Inflammatory macrophage (primary cell): ENCODE data around the gene RETREG1.

Experiments used
- DNase-seq, 2 donors: peaks; one replicate each; pipeline ENCODE4 v3.0.0-alpha.2; 2020 to 2022

The RETREG1 gene

DNA sequence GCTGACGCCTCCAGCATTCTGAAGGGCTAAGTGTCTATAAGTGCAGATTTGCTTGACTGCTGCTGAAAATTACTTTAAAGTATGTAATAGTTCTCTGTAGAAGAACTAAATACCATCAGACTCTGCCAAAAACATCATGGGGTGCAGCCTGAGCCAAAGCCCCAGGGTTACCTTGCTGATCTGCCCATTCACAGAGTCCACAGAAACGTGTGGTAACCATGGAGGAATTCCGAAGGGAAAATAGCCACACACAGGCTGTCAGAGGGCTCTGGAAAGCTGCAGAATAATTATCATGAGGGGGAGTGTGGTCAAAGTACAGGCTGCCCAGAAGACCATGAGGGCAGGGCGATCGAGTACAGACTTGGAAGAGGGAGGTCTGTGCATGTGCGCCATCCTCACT, 36.4 kb downstream of the RETREG1 start:
- DNase-seq, result no peak

DNA sequence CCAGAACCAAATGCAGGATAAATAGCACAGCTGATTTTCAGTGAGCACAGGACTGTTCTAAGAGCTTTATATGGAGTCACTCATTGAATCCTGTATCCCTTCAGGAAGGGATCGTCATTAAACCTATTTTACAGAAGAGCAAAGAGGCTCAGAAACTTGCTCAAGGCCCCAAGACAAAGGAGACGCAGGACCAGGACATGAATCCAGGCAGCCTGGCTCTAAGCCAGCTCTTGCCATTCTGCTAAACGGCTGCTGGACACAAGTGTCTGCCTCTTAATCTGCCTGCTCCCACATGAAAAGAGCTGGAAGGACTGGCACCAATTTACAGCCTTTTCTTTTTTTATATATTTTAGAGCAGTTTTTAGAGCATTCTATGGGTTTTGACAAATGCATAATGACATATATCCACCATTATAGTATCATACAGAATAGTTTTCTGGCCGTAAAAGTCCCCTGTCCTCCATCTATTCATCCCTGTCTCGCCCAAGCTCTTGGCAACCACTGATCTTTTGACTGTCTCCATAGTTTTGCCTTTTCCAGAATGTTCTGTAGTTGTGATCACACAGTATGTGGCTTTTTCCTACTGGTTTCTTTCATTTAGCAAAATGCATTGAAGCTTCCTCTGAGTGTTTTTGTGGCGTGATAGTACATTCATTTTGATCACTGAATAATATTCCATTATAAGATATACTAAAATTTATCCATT, 37.5 kb downstream of the RETREG1 start:
- DNase-seq, result no peak

DNA sequence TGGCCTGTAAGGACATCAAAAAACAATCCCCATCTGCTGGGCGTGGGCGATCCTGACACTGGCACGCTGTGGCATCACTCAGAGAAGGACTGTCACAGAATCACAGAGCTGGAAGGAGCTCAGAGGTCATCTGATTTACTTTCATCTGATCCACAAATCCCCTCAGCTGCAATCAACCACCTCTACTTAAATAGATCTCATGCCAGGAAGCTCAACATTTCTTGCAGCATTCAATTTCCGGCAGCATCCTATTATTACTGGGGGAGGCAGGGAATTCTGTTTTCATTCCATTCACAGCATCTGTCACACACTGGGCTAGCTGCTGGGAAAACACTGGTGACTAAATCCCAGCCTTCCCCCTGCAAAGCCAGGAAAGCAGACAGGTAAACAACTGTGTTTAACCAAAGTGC, 38.3 kb downstream of the RETREG1 start:
- DNase-seq, result no peak

DNA sequence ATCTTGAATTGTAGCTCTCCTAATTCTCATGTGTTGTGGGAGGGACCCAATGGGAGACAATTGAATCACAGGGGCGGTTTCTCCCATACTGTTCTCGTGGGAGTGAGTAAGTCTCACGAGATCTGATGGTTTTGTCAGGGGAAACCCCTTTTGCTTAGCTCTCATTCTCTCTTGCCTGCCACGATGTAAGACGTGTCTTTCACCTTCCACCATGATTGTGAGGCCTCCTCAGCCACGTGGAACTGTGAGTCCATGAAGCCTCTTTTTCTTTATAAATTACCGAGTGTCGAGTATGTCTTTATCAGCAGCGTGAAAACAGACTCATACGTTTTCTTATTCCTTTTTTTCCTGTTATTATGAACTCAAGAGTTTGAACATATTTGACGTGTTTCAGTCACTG, 39.1 kb downstream of the RETREG1 start:
- DNase-seq, result no peak

DNA sequence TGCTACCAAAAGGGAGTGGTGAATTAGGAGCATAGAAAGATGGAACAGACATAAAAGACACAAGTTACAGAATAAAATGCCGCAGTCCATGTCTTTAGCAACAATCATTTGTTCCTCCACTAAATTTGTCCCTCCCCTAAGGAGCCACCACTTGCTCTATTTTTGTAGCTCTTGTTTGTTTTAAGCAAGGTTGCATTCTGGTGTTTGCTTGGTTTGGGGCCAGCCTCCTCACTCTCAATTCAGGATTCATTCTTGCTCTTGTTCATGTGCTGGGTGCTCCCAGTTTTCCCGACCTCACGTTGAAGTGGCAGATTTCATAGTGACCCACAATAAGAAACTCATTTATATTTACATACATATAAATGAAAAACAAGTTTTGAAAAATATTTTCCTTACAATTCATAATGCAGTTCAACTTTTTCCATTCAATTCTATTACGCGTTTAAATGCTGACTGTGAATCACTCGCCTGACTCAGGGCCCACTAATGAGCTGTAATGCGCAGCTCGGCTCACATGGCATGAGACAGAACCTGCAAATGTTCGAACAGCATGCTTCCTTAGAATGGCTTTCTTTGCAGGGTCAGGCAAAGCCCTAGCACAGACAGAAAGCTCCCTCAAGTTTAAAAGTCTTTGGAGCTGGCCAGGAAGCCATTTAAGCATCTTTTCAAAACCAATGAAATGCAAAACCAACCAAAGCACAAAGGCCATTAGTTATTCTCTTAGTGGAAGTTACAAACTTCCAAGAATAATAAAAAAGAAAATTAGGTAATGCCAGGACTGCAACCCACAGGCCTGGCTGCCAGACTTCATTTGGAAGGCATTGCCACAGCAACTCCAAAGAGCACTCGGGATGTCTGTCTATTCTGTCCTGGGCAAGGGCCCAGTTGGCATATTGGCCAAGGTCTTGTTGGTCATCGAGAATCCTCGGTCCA, 41.7 kb downstream of the RETREG1 start:
- DNase-seq, result no peak

DNA sequence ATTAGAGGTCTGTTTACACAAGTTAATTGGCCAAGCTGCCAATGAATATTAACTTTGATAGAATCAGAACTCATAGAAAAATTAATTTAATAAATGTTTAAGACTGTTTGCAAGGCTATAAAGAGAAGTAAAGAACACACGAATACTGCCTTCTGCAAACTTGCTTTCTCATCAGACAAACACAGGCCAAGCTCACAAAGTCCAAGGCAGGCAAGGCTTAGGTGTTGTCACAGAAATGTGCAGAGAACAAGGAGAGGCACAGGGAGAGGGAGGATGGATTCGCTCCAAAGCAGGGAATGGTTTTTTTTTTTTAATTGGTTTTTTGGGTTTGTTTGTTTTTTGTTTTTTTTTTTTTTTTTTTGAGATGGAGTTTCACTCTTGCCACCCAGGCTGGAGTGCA, 43.4 kb downstream of the RETREG1 start:
- DNase-seq, result no peak

DNA sequence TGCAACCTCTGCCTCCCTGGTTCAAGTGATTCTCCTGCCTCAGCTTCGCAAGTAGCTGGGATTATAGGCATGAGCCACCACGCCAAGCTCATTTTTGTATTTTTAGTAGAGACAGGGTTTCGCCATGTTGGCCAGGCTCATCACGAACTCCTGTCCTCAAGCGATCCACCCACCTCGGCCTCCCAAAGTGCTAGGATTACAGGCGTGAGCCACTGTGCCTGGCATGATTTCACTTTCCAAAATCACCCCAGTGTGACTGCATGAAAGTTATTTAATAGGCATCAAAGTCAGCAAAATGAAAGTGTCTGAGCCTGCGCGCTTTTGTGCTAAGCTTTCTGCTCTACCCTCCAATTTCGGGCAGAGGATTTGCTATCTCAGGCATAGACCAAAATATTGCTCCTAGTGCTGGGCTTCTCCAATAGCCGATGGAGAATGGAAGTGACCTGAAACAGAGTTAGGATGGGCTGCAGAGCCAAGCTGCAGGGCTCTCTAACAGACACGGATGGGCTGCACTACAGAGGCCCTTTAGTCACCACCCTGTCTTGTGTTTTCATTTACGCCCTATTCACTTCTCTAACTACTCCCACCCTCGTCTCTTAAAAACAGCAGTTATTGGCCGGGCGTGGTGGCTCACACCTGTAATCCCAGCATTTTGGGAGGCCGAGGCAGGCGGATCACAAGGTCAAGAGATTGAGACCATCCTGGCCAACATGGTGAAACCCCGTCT, 44.3 kb downstream of the RETREG1 start:
- no peak for DNase-seq

DNA sequence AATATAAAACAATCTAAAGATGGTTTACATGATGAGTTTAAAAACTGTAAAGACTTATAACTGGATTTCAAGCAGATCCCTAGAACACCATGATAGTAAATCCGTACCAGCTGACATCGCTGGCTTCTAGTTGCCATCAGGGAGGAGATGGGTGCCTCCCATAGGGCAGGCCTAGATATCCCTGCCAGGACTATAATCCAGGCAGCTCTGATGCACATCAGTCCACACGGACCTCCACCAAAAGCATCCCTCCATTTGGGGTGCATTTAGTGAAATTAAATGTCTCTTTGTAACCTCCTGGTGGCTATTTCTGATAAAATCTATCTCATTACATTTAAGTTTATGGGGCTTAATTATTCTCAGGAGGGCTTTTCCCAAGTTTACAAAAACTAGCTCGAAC, 45.8 kb downstream of the RETREG1 start:
- no peak for DNase-seq

DNA sequence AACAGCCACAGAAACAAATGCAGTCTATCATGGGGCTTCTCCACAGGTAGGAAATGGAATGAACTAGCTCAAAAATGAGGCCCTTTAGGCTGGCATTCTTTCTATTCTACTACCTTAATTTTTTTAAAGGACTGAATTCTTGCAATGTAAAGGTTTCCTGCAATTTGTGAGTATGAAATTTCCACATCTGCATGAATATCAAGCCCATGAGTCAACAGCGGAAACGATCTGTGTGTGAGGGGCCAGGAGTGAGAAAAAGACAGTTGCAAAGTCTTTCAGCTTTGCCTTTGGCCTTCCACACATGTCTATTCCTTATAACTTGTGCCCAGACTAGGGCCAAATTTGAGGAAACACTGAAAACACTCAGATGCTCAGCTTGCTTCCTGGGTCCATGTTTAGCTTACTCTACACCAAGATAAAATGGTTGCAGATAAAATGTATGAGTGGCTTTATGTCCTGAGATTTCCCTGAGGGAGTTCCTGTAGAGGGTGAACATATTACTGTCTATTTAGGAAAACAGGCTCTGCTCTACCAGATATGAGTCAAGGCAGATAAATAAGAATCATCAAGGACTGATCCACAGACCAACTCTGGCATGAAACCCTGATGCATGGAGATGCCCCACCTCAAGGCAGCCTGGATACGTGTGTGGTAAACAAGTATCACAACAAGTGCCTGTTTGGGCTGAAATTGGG, 46.5 kb downstream of the RETREG1 start:
- no peak for DNase-seq

DNA sequence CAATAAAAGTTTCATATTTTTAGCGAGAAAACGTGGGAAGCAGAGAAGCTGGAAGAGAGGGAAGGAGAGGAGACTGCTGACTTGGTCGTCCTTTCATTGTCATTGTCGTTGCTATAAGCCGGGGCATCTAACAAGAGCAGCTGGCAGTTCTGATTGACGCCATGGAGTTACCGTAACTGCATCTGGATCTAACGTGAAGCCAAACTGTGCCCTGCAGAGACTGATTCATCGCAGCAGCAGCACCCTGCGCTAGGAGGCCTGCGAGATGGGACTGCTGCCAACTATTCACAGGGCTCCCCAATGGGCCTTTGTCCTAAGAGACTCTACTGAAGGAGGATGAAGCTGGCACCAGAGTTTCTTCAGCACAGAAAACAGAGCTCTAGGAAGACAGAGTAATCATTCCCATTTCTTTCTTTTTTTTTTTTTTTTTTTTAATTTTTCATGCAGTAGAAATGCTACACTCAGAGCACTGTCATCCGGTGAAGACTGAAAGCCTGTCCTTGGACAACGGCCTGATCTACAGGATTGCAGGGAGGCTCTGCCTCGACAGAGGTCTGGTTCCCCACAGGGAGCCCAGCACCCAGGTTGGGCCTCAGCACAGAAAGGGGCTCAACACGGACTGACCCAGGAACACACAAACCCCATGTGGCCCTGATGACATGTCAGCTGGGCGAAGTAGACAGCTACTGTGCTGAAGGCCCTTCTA, 47.8 kb downstream of the RETREG1 start:
- no peak for DNase-seq

DNA sequence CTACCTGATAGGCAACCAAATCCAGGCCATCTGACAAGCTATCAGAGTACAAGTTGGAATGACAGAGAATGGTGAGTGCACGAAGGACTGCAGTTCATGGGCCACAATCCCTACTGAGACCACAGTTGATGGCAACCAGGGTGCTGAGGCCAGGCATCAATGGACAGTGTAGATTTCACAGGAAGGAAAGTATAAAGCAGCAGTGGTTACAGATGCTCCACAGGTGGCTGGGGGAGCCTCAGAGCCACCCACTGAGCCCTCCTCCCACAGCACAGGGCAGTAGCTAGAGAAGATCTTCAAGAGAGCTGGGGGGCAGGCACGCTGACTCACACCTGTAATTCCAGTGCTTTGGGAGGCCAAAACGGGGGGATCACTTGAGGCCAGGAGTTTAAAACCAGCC, 49.4 kb downstream of the RETREG1 start:
- DNase-seq, result no peak

DNA sequence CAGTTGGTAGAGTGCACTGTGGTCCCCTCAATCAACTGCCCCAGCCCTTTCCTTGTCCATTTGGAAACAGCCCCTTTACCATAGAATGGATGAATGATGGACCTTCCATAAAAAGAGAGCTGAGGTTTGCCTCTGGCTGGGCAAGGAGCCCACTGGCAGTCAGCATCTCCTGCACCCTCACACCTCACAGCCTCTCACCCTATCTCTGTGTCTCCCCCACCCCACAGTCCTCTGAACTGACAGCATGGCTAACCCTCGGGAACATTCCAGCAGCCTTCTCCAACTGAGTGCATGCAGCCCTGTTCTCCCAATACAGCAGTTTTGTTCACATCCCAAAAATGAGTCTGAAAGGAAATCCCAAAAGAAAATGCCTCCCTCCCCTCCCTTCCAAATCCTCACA, 51.7 kb downstream of the RETREG1 start:
- no peak for DNase-seq

DNA sequence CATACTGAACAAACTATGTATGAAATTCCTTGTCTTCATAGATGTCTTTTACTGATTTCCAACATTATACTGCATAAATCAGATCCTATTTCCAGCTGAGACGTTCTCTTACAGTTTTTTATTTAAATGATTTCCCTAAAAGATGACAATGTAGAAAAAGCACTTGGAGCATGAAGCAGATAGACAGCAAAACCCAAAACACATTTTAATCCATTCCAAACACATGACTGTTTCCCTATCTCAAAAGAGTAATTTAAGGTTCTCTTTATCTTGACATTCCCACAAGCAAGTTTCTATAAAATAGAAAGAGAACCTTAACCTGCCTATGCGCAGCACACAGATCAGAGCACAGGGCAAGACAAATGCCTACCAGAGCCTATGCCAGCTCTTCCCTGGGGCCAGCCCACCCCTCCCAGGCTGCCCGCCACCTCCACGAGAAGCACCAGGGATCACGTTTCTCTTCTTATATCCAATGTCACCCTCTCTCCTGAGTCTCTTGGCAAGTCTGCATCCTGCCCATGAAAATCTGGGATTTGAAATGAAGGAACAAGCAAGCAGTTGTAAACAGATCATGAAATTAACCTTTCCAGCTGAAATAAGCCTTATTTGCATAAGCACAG, 52.4 kb downstream of the RETREG1 start:
- DNase-seq, result no peak

DNA sequence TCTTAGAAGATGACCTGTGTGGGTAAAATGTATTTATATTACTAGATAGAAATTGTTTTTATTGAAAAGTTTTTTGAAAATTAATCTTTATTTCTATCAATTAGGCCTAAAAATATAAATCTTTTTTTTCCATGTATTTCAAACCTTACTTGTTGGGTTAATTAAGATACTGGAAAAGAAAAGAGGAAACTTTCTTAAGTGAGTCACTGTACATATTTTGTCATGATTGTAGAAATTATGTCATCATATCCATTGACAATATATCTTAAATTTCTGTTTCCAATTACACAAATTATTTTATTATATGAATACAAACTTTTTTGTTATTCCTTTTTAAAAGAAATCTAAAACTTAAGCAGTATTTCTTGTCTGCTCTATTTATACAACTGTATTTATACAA, 53.1 kb downstream of the RETREG1 start:
- no peak for DNase-seq

DNA sequence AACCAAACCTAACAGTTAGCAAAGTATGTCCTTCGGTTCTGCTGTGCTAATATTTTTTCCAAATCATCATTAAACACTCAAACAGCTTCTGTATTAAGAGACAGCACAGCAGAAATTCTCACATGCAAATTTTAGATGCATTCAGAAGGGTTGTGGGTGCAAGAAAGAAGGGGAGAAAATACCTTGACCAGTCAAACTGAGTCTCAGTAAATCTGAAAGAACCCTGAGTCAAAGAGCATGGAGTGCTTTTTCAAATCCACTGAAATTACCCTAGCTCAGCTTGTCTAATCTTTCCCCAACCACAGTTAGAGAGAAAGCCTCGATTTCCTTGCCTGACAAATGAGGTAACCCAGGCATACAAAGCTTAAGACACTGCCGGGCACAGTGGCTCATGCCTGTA, 55.1 kb downstream of the RETREG1 start:
- no peak for DNase-seq

DNA sequence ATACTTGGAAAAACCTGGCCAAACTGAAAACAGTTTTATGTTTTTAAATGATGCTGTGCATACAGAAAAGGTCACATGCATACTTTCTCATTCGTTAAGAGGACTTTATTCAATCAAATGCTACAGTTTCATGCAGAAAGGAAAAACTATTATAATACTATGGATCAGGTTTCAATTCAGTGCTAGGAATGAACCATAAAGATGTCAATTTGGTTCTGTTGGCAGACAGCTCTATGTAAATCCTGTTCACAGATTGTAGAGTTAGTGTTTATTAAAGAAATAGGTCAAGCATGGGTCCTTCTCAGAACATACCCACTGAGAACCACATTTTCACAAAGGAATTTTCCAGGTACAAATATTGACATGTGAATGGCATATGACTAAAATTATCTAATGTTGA, 57.1 kb downstream of the RETREG1 start:
- no peak for DNase-seq

DNA sequence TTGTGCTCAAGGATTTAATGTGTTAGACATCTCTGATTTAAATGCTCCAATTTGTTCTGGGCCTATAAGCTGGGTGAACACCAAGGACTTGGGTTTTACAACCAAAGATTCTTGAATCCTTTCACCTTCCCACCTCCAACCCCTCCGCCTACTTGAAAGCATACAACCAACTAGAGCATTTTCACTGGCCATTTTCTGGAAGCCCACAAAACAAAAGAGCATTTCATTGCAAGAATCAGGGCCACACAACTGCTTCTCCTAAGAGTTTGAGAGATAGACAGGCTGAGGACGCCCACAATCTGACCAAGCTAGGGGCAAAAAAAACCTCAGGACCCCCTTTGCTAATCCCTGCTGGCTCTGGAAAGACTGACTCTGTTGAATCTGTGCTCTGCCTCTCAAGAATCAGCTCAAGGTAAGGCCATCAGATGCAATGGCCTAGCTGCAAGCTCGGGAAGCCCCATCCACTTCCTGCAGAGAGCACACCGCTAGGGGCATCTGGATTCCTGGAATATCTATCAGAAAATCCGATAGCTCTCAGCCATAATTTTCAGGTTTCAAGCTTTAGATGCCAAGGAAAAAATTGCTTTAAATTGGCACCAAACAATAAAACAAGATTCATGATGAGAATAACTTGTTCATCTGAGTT, 57.7 kb downstream of the RETREG1 start:
- no peak for DNase-seq

DNA sequence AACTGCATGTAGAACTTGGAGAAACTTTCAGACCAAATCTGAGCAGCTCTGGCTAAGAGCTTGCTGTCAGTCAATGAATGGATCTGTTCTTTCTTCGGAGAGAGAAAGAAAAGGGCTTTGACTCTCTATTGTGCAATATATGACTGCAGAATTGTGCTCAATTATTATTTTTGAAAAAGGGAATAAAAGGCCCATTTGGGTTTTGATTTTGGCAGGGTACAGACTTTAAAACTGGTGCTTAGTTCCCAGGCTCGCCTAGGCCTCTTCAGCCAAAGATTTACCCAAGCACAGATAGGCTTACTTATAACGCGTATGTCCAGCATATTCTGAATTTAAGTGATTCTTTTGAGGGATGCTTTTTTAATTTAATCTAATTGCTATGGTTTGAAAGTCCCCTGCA, 59.3 kb downstream of the RETREG1 start:
- no peak for DNase-seq

DNA sequence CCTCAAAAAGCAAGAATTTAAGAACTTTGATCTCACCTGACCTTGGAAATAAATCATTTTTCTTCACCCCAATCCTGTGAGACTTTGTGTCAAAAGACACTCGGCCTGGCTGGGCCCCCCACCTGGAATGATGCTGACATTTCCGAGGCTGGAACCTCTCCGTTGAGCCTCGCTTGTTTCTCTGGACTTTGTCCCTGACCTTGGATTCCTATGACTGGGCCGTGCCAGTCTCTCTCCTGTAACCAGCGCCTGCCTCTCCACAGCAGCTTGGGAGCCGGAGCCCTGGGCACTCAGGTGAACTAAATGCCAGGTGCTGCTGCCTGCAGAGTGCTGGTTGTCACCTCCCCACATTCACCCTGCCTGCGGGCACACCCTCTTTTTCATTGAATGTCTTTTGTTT, 62.7 kb downstream of the RETREG1 start:
- DNase-seq, result no peak

DNA sequence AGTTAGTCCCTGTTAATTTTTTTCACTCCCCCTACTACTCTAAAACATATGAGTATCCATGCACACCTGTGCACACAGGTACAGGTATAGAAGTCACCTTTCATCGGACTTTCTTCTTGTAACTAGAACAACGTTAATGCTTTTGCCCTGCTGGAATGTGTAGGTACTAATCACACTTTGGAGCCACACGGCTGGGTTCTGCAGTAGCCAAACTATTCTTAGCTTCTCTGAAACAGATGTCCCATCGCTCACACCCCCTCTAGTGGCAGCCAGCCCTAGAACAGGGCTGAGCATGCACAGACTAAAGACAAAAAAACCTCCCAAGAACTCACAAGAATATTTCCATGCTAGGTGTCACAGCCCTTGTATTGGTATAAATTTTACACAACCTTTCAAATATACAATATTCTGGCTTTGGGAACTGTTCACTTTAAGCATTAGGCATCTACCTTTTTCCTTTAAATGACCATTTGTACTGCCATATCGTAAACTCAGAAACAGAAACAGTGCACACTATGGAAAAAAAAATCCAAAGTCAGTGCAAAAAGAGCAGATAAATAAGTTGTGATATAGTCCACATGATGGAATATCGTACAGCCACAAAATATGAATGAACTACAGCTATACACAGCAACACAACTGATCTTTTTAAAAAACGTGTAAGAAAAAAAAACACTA, 64.0 kb downstream of the RETREG1 start:
- peak; percentile 33 to 55 for DNase-seq

DNA sequence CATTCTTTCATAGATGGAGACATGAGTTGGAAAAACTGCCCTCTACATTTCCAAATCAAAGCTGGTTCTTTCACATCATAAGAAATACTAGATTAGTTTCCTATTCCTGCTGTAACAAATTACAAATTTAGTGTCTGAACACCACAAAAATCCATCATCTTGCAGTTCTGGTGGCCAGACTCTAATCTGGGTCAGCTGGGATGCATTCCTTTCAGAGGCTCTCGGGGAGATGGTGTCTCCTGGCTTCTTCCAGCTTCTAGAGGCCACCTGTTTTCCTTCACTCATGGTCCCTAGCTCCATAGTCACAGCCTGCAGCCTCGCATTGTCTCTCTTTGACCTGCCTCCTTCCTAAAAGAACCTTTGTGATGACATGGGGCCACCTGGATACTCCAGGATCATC, 65.2 kb downstream of the RETREG1 start:
- DNase-seq, result no peak
